K562 (cell line): ENCODE measurements around the gene INO80C. TPM values are rescaled to one million over a fixed set of nuclear protein-coding genes. Genes with fewer than 3 reads are reported as not detected.

Experiments used
- ATAC-seq: fragments of 200-7000 bp; cut with Tn5 transposase; 3 replicates; pipeline ENCODE4 v1.9.1; 2020; ENCODE audit warnings: moderate library complexity
- BruUV-seq: library from RNA; stranded (reverse); fragments of 400-500 nt; replicated peaks from 2 replicates; lab custom pipeline; 2021; lab: Mats Ljungman, UMichigan
- CTCF ChIA-PET: fragments of 300-600 bp; formaldehyde crosslinking; extraction: SDS; loops from one replicate; lab custom pipeline; 2021; ENCODE audit warnings: low intra/inter-chr PET ratio; lab: Yijun Ruan, JAX
- POLR2A ChIA-PET: fragments of 300-600, 350-650 bp; sonication (Branson Sonifier 250); formaldehyde crosslinking; extraction: SDS; loops from one replicate; lab custom pipeline; 2021; ENCODE audit warnings: antibody characterized with exemption, inconsistent platforms; lab: Yijun Ruan, JAX
- DNase-seq, 4 experiments: peaks; one replicate each; pipeline versions ENCODE4 v3.0.0 to v3.0.0-alpha.2; 2011 to 2018; ENCODE audit warnings: low spot score in 3 of 4, mixed read lengths in 3 of 4; ENCODE audit errors: extremely low read depth in 1 of 4
- FAIRE-seq: peaks from 2 replicates; lab custom pipeline; 2011; peaks lifted over from hg19 to GRCh38; lab: Jason Lieb, UNC
- H2AFZ ChIP-seq: 2 replicates; pipeline ENCODE4 v1.6.0; 2011; ENCODE audit warnings: low read depth, low read length, control low read depth, inconsistent platforms
- H3K27ac ChIP-seq: fragments of 200-600 bp; 3 replicates; pipeline ENCODE4 v1.8.0; 2011; ENCODE audit warnings: low read depth, mild to moderate bottlenecking, control low read depth, inconsistent platforms, low read length, moderate library complexity, mixed read lengths; ENCODE audit errors: extremely low read depth
- H3K27me3 ChIP-seq, 2 experiments: fragments of 300-600 bp in 1 of 2; 2 replicates in 1 of 2; 3 replicates in 1 of 2; pipeline versions ENCODE4 v1.6.0 to v1.8.0; 2011; ENCODE audit warnings: inconsistent platforms in 2 of 2, low read length in 2 of 2, mild to moderate bottlenecking in 1 of 2, mixed read lengths in 1 of 2, moderate library complexity in 1 of 2; ENCODE audit not compliant: control insufficient read depth in 2 of 2, insufficient read depth in 2 of 2
- H3K36me3 ChIP-seq: fragments of 300-600 bp; 3 replicates; pipeline ENCODE4 v1.8.0; 2011; ENCODE audit warnings: mild to moderate bottlenecking, low read length, inconsistent platforms; ENCODE audit not compliant: control insufficient read depth, insufficient read depth
- H3K4me1 ChIP-seq, 2 experiments: fragments of 200-600 bp in 1 of 2; replicated peaks in 1 of 2; 2 replicates in 1 of 2; 3 replicates in 1 of 2; pipeline versions ENCODE4 v1.5.1 to v1.8.0; 2011; ENCODE audit warnings: inconsistent platforms in 2 of 2, low read length in 2 of 2, mild to moderate bottlenecking in 1 of 2, mixed read lengths in 1 of 2, moderate library complexity in 1 of 2; ENCODE audit not compliant: control insufficient read depth in 2 of 2, insufficient read depth in 2 of 2
- H3K4me2 ChIP-seq: 2 replicates; pipeline ENCODE4 v1.6.1; 2011; ENCODE audit warnings: low read length, control low read depth, inconsistent platforms, mixed read lengths; ENCODE audit not compliant: insufficient read depth
- H3K4me3 ChIP-seq: fragments of 200-600 bp; sonication (generic), shearing (Covaris generic); 2 replicates; pipeline ENCODE4 v1.5.1; 2016; ENCODE audit warnings: control low read depth, inconsistent platforms
- H3K79me2 ChIP-seq: fragments of 200-600 bp; 3 replicates; pipeline ENCODE4 v1.8.0; 2011; ENCODE audit warnings: low read length, inconsistent platforms; ENCODE audit not compliant: control insufficient read depth, insufficient read depth
- H3K9ac ChIP-seq, 2 experiments: 2 replicates each; pipeline versions ENCODE4 v1.6.0 to v1.6.1; 2011; ENCODE audit warnings: low read depth in 2 of 2, low read length in 2 of 2, control low read depth in 1 of 2, inconsistent platforms in 1 of 2, mild to moderate bottlenecking in 1 of 2, mixed read lengths in 1 of 2; ENCODE audit not compliant: insufficient read depth in 1 of 2
- H3K9me1 ChIP-seq: one replicate; pipeline ENCODE4 v1.6.0; 2011; ENCODE audit warnings: inconsistent platforms, mild to moderate bottlenecking, low read length, moderate library complexity; ENCODE audit not compliant: control insufficient read depth, insufficient read depth
- H3K9me3 ChIP-seq: replicated peaks from 2 replicates; pipeline ENCODE4 v1.5.1; 2011; ENCODE audit warnings: low read depth, low read length, inconsistent platforms; ENCODE audit not compliant: control insufficient read depth, insufficient read depth
- H4K20me1 ChIP-seq: replicated peaks from 2 replicates; pipeline ENCODE4 v1.6.1; 2011; ENCODE audit warnings: low read length, inconsistent platforms, mixed read lengths; ENCODE audit not compliant: control insufficient read depth, insufficient read depth
- HOXB6 ChIP-seq: fragments of 250-450 bp; sonication (Bioruptor Pico); IDR thresholded peaks from 2 replicates; pipeline ENCODE4 v1.5.1; 2022; ENCODE audit warnings: mild to moderate bottlenecking, borderline replicate concordance
- ZNF274 ChIP-seq: IDR thresholded peaks from 2 replicates; pipeline ENCODE4 v1.6.1; 2011; ENCODE audit warnings: low read depth, mild to moderate bottlenecking, low read length, moderate library complexity, borderline replicate concordance
- WGBS: fragments of 100-300 bp; shearing (Covaris generic); methylation state at CpG from one replicate; pipeline ENCODE4 v1.1.6; 2016; ENCODE audit warnings: low coverage, mixed read lengths; ENCODE audit not compliant: insufficient coverage; ENCODE audit errors: missing lambda C conversion rate; 5-methylcytosine and 5-hydroxymethylcytosine counted together
- in situ Hi-C: fragments of 300-500 bp; cut with MboI; formaldehyde crosslinking; loops from 4 replicates; pipeline ENCODE4 v1.15.0; 2018; ENCODE audit warnings: inconsistent platforms, mixed read lengths
- intact Hi-C: fragments of 100-400 bp; cut with micrococcal nuclease; formaldehyde crosslinking; loops from 2 replicates; pipeline ENCODE4 v1.14.2; 2022
- polyA plus RNA-seq, 8 experiments: library from polyadenylated mRNA; depleted of rRNA in 4 of 8; stranded (reverse) in 5 of 8; unstranded in 3 of 8; fragments of >200 nt; fragmentation: Nextera tagmentation in 2 of 8; fragmentation: Illumina TruSeq in 1 of 8; extraction: Ambion mirVana in 2 of 8; extraction: Trizol in 1 of 8; gene quantifications; 2 replicates each; pipeline versions ENCODE4 v1.2.1 to v1.2.3, GENCODE V29; 2011 to 2014; ENCODE audit warnings: inconsistent platforms in 1 of 8, missing spikeins in 1 of 8
- total RNA-seq, 7 experiments: library from RNA; depleted of rRNA in 6 of 7; stranded (reverse); fragments of >200 nt in 6 of 7; fragmentation: Illumina TruSeq in 2 of 7; extraction: Trizol in 2 of 7; gene quantifications; 2 replicates each; pipeline versions ENCODE4 v1.2.1 to v1.2.3, GENCODE V29; 2011 to 2021; ENCODE audit warnings: low replicate concordance in 1 of 7
- TF ChIP-seq, protein P1 (sequence below): fragments of 450-650 bp; IDR thresholded peaks from 2 replicates; pipeline ENCODE4 v1.6.1; 2016; ENCODE audit warnings: low read depth

INO80C gene
- total and polyA plus RNA-seq, 9 of the 15 experiments (the other 6 are each of a cell fraction or from before 2014, with no cell fraction given), result 14.3 to 53.3 (median 46.6) TPM

DNA sequence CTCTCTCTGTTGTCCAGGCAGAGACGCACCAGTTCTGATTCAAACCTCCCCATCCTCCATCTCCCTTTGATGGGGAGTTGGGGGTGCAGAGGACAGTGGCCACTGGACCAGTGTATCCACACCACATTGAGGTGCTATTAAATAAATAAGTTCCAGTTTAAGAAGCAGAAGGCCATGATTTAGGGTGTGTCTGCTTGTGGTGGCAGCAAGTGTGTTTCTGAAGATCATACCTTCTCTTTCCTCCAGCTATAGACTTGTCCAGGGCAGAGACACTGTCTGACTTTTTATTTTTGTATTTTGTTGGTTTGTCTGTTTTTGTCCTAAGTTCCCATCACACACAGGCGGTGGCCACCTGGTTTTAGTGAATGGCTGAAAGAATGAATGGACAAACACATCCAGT, 16.5 kb upstream of the INO80C start:
- Histone ChIP-seq H4K20me1 (no peaks in the 10 kb centered on the region), H3K36me3 (no peaks in the 10 kb centered on the region), H3K79me2 (no peaks in the 10 kb centered on the region), H3K4me1 (peaks cover 0 to 10% of the 10 kb centered on the region in 2 experiments; a peak in 1 of 5 replicates), H3K4me2 (no peak overlapping the region), H2AFZ (peak overlapping the region; percentile 9; the same call in 1 of the 2 replicates), H3K9me3 (no peaks in the 10 kb centered on the region), H3K27ac (no peak overlapping the region), H3K4me3 (no peak overlapping the region), H3K9ac (no peak overlapping the region), H3K9me1 (no peaks in the 10 kb centered on the region), H3K27me3 (no peaks in the 10 kb centered on the region; a peak in 1 of 5 replicates)
- BruUV-seq, result no TSS peak
- TF ChIP-seq ZNF274 (no peak), HOXB6 (CRISPR knock-in tag) (no peak)
- TF ChIP-seq, protein P1, sequence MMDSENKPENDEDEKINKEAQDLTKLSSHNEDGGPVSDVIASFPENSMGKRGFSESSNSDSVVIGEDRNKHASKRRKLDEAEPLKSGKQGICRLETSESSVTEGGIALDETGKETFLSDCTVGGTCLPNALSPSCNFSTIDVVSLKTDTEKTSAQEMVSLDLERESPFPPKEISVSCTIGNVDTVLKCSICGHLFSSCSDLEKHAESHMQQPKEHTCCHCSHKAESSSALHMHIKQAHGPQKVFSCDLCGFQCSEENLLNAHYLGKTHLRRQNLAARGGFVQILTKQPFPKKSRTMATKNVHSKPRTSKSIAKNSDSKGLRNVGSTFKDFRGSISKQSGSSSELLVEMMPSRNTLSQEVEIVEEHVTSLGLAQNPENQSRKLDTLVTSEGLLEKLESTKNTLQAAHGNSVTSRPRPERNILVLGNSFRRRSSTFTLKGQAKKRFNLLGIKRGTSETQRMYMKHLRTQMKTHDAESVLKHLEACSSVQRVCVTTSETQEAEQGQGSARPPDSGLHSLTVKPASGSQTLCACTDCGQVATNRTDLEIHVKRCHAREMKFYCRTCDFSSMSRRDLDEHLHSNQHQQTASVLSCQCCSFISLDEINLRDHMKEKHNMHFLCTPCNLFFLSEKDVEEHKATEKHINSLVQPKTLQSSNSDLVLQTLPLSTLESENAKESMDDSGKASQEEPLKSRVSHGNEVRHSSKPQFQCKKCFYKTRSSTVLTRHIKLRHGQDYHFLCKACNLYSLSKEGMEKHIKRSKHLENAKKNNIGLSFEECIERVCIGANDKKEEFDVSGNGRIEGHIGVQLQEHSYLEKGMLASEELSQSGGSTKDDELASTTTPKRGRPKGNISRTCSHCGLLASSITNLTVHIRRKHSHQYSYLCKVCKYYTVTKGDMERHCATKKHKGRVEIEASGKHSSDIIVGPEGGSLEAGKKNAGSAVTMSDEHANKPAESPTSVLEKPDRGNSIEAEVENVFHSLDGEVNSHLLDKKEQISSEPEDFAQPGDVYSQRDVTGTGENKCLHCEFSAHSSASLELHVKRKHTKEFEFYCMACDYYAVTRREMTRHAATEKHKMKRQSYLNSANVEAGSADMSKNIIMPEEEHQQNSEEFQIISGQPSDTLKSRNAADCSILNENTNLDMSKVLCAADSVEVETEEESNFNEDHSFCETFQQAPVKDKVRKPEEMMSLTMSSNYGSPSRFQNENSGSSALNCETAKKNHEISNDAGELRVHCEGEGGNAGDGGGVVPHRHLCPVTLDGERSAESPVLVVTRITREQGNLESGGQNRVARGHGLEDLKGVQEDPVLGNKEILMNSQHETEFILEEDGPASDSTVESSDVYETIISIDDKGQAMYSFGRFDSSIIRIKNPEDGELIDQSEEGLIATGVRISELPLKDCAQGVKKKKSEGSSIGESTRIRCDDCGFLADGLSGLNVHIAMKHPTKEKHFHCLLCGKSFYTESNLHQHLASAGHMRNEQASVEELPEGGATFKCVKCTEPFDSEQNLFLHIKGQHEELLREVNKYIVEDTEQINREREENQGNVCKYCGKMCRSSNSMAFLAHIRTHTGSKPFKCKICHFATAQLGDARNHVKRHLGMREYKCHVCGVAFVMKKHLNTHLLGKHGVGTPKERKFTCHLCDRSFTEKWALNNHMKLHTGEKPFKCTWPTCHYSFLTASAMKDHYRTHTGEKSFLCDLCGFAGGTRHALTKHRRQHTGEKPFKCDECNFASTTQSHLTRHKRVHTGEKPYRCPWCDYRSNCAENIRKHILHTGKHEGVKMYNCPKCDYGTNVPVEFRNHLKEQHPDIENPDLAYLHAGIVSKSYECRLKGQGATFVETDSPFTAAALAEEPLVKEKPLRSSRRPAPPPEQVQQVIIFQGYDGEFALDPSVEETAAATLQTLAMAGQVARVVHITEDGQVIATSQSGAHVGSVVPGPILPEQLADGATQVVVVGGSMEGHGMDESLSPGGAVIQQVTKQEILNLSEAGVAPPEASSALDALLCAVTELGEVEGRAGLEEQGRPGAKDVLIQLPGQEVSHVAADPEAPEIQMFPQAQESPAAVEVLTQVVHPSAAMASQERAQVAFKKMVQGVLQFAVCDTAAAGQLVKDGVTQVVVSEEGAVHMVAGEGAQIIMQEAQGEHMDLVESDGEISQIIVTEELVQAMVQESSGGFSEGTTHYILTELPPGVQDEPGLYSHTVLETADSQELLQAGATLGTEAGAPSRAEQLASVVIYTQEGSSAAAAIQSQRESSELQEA, result no peak
- POLR2A ChIA-PET, result interaction anchor here (0.6 to 1.1 kb wide), 3 partner anchors 11 to 17 kb away, joined by 3 to 6 read pairs (median 3); partner anchors contain the start of gene INO80C
- FAIRE-seq (no peak), ATAC-seq (no peak), DNase-seq (no peak)
- WGBS, result 54% methylated on average over 2 of the region's 2 CpGs
- intact Hi-C loops (no loop called here), in situ Hi-C loops (no loop called here)
- CTCF ChIA-PET, result no interaction called here
